Caco-2 (cell line): ENCODE measurements around the gene CDK19. TPM values are rescaled to one million over a fixed set of nuclear protein-coding genes. Genes with fewer than 3 reads are reported as not detected.
"Not testable (repeated sequence)": the region's sequence is repeated elsewhere in the genome, so short reads cannot be mapped to it uniquely, and the experiment has no call there.

Experiments
- BruUV-seq: library from RNA; stranded (reverse); fragments of 400-500 nt; replicated peaks from 2 replicates; lab custom pipeline; 2021; lab: Mats Ljungman, UMichigan
- CTCF ChIA-PET: fragments of 300-600 bp; sonication (Branson Sonifier 250); formaldehyde crosslinking; loops from one replicate; lab custom pipeline; 2022; ENCODE audit warnings: antibody characterized with exemption; lab: Charles Lee
- POLR2A ChIA-PET: fragments of 300-600 bp; sonication (Branson Sonifier 250); formaldehyde crosslinking; loops from one replicate; lab custom pipeline; 2022; ENCODE audit warnings: antibody characterized with exemption; lab: Charles Lee
- DNase-seq, 2 experiments: peaks; one replicate each; pipeline versions ENCODE4 v3.0.0 to v3.0.0-alpha.2; 2020 to 2022
- H3K27me3 ChIP-seq: replicated peaks from 2 replicates; pipeline ENCODE4 v1.6.0; 2011; ENCODE audit warnings: low read length; ENCODE audit not compliant: control insufficient read depth, insufficient read depth
- H3K36me3 ChIP-seq: 2 replicates; pipeline ENCODE4 v1.5.1; 2011; ENCODE audit warnings: low read length; ENCODE audit not compliant: control insufficient read depth, insufficient read depth
- H3K4me1 ChIP-seq: fragments of 250-450 bp; sonication (Bioruptor Pico); 2 replicates; pipeline ENCODE4 v1.5.1; 2020; ENCODE audit warnings: mild to moderate bottlenecking
- H3K4me3 ChIP-seq: 2 replicates; pipeline ENCODE4 v1.5.1; 2011; ENCODE audit warnings: low read depth, mild to moderate bottlenecking, control low read depth, low read length
- H3K9me3 ChIP-seq: fragments of 250-450 bp; sonication (Bioruptor Pico); 2 replicates; pipeline ENCODE4 v1.5.1; 2020; ENCODE audit warnings: mild to moderate bottlenecking, moderate library complexity
- H3K27ac Mint-ChIP-seq: one replicate; pipeline ENCODE4 v1.8.0; 2022; ENCODE audit warnings: mixed read lengths; ENCODE audit not compliant: unreplicated experiment
- H3K27me3 Mint-ChIP-seq: one replicate; pipeline ENCODE4 v1.8.0; 2022; ENCODE audit warnings: mixed read lengths; ENCODE audit not compliant: insufficient read depth, unreplicated experiment
- H3K36me3 Mint-ChIP-seq: one replicate; pipeline ENCODE4 v1.8.0; 2022; ENCODE audit warnings: mild to moderate bottlenecking, mixed read lengths; ENCODE audit not compliant: insufficient read depth, unreplicated experiment
- H3K4me1 Mint-ChIP-seq: one replicate; pipeline ENCODE4 v1.8.0; 2022; ENCODE audit warnings: low read depth, mixed read lengths; ENCODE audit not compliant: unreplicated experiment
- H3K4me3 Mint-ChIP-seq: one replicate; pipeline ENCODE4 v1.8.0; 2022; ENCODE audit warnings: mild to moderate bottlenecking, moderate library complexity, mixed read lengths; ENCODE audit not compliant: unreplicated experiment
- H3K9me3 Mint-ChIP-seq: one replicate; pipeline ENCODE4 v1.8.0; 2022; ENCODE audit warnings: mixed read lengths; ENCODE audit not compliant: unreplicated experiment
- CTCF ChIP-seq, 2 experiments: fragments of 200-600 bp in 1 of 2; IDR thresholded peaks; 1 replicate in 1 of 2; 2 replicates in 1 of 2; pipeline versions ENCODE4 v1.5.1 to v1.8.0; 2011 to 2022; ENCODE audit warnings: antibody characterized with exemption in 1 of 2, control low read depth in 1 of 2, inconsistent platforms in 1 of 2, low read depth in 1 of 2, low read length in 1 of 2, mild to moderate bottlenecking in 1 of 2, moderate library complexity in 1 of 2; ENCODE audit not compliant: insufficient read depth in 1 of 2, severe bottlenecking in 1 of 2, unreplicated experiment in 1 of 2
- intact Hi-C: fragments of 100-400 bp; cut with micrococcal nuclease; formaldehyde crosslinking; loops from one replicate; pipeline ENCODE4 v1.10.0; 2022; ENCODE audit not compliant: unreplicated experiment
- total RNA-seq: library from RNA; stranded (reverse); gene quantifications from 2 replicates; pipeline ENCODE4 v1.2.3, GENCODE V29; 2022

The CDK19 gene
- total RNA-seq, 1 experiment from 2014 or later: 24.6 TPM

- no peaks in the 10 kb centered on the region; the same call in 1 of the 2 replicates for H3K36me3 ChIP-seq
- BruUV-seq: no TSS peak
- H3K27ac Mint-ChIP-seq: no peak overlapping the region
- CTCF ChIA-PET: no interaction called here
- intact Hi-C loops: no loop called here
- H3K36me3 Mint-ChIP-seq: no peaks in the 10 kb centered on the region
- POLR2A ChIA-PET: no interaction called here
- no peaks in the 10 kb centered on the region for H3K27me3 ChIP-seq
- no peaks in the 10 kb centered on the region for H3K27me3 Mint-ChIP-seq
- H3K4me1 Mint-ChIP-seq: no peaks in the 10 kb centered on the region
- no peaks in the 10 kb centered on the region for H3K9me3 ChIP-seq
- no peak for TF ChIP-seq CTCF (IDR thresholded peaks at IDR 0.05; ENCODE audit: insufficient read depth in 1 of 2, low read depth in 1 of 2, low read length in 1 of 2, severe bottlenecking in 1 of 2, unreplicated experiment in 1 of 2)
- no peaks in the 10 kb centered on the region for H3K4me1 ChIP-seq
- H3K4me3 ChIP-seq: no peak overlapping the region
- H3K9me3 Mint-ChIP-seq: no peaks in the 10 kb centered on the region
- H3K4me3 Mint-ChIP-seq: no peak overlapping the region
- DNase-seq: no peak
These were observed 206.2 kb downstream of the CDK19 start for GRCh38 chr6:110609101-110609500.

GRCh38 chr6:110608151-110608550, 207.1 kb downstream of the CDK19 start:
- no peak for TF ChIP-seq CTCF (IDR thresholded peaks at IDR 0.05; ENCODE audit: insufficient read depth in 1 of 2, low read depth in 1 of 2, low read length in 1 of 2, severe bottlenecking in 1 of 2, unreplicated experiment in 1 of 2)
- Mint-ChIP-seq H3K9me3 (no peaks in the 10 kb centered on the region), H3K4me3 (no peak overlapping the region), H3K27ac (no peak overlapping the region), H3K36me3 (no peaks in the 10 kb centered on the region), H3K27me3 (no peaks in the 10 kb centered on the region), H3K4me1 (no peaks in the 10 kb centered on the region)
- ChIA-PET POLR2A (no interaction called here), CTCF (no interaction called here)
- no peak for DNase-seq
- no TSS peak for BruUV-seq
- Histone ChIP-seq H3K4me3 (no peak overlapping the region), H3K9me3 (no peaks in the 10 kb centered on the region), H3K27me3 (no peaks in the 10 kb centered on the region), H3K4me1 (no peaks in the 10 kb centered on the region), H3K36me3 (no peaks in the 10 kb centered on the region)
- intact Hi-C loops: no loop called here

GRCh38 chr6:110606151-110606550, 209.1 kb downstream of the CDK19 start:
- no peaks in the 10 kb centered on the region for H3K4me1 Mint-ChIP-seq
- H3K4me3 Mint-ChIP-seq: no peak overlapping the region
- no peak for TF ChIP-seq CTCF (IDR thresholded peaks at IDR 0.05; ENCODE audit: insufficient read depth in 1 of 2, low read depth in 1 of 2, low read length in 1 of 2, severe bottlenecking in 1 of 2, unreplicated experiment in 1 of 2)
- no peak for DNase-seq
- Histone ChIP-seq H3K4me1 (no peaks in the 10 kb centered on the region), H3K9me3 (no peaks in the 10 kb centered on the region), H3K36me3 (no peaks in the 10 kb centered on the region), H3K4me3 (no peak overlapping the region), H3K27me3 (no peaks in the 10 kb centered on the region)
- H3K27me3 Mint-ChIP-seq: no peaks in the 10 kb centered on the region
- intact Hi-C loops: no loop called here
- POLR2A ChIA-PET: no interaction called here
- no peak overlapping the region for H3K27ac Mint-ChIP-seq
- no peaks in the 10 kb centered on the region for H3K9me3 Mint-ChIP-seq
- no TSS peak for BruUV-seq
- CTCF ChIA-PET: no interaction called here
- H3K36me3 Mint-ChIP-seq: no peaks in the 10 kb centered on the region

- H3K4me3 Mint-ChIP-seq, H3K4me3 ChIP-seq, H3K36me3 Mint-ChIP-seq, CTCF ChIA-PET, H3K9me3 Mint-ChIP-seq, H3K4me1 ChIP-seq, H3K9me3 ChIP-seq, BruUV-seq, H3K27me3 ChIP-seq, DNase-seq, POLR2A ChIA-PET, H3K4me1 Mint-ChIP-seq, H3K27ac Mint-ChIP-seq, H3K36me3 ChIP-seq, H3K27me3 Mint-ChIP-seq, intact Hi-C loops: not testable (repeated sequence)
These were observed 214.6 kb downstream of the CDK19 start for GRCh38 chr6:110600640-110601039.
